ENCODE results near the gene CIT. TPM values are rescaled to one million over a fixed set of nuclear protein-coding genes. Genes with fewer than 3 reads are reported as not detected.
A peak's percentile ranks its signal among the peaks of the same experiment; 100 is the strongest.
"Not testable (repeated sequence)": the region's sequence is repeated elsewhere in the genome, so short reads cannot be mapped to it uniquely, and the experiment has no call there.

CIT gene
- total RNA-seq, 1 donor from 2014 or later: 29.3 TPM

- peaks cover 39% of the 10 kb centered on the region for H3K27me3 Mint-ChIP-seq (ENCODE audit: low read depth)
- no peak overlapping the region for H3K4me3 Mint-ChIP-seq
- H3K27ac Mint-ChIP-seq: no peak overlapping the region
- no peak for DNase-seq (ENCODE audit: low spot score in 2 of 2, unreplicated experiment in 2 of 2)
- TF ChIP-seq CTCF (IDR thresholded peaks at IDR 0.05; ENCODE audit: unreplicated experiment): no peak
- H3K4me1 Mint-ChIP-seq: peaks cover 23% of the 10 kb centered on the region
- no peaks in the 10 kb centered on the region for H3K9me3 Mint-ChIP-seq
- H3K36me3 Mint-ChIP-seq: no peaks in the 10 kb centered on the region
These were observed 211.8 kb downstream of the CIT start for GRCh38 chr12:119665164-119665929.

GRCh38 chr12:119664642-119665041, 212.5 kb downstream of the CIT start:
- Mint-ChIP-seq H3K4me3 (no peak overlapping the region), H3K27me3 (ENCODE audit: low read depth) (peaks cover 45% of the 10 kb centered on the region), H3K27ac (no peak overlapping the region), H3K9me3 (no peaks in the 10 kb centered on the region), H3K4me1 (peaks cover 16% of the 10 kb centered on the region), H3K36me3 (no peaks in the 10 kb centered on the region)
- no peak for TF ChIP-seq CTCF (IDR thresholded peaks at IDR 0.05; ENCODE audit: unreplicated experiment)
- no peak for DNase-seq (ENCODE audit: low spot score in 2 of 2, unreplicated experiment in 2 of 2)

- Mint-ChIP-seq H3K9me3 (no peaks in the 10 kb centered on the region), H3K4me1 (peaks cover under 1% of the 10 kb centered on the region), H3K36me3 (no peaks in the 10 kb centered on the region), H3K27me3 (ENCODE audit: low read depth) (peaks cover 47% of the 10 kb centered on the region), H3K4me3 (no peak overlapping the region), H3K27ac (no peak overlapping the region)
- TF ChIP-seq CTCF (IDR thresholded peaks at IDR 0.05; ENCODE audit: unreplicated experiment): no peak
- DNase-seq (ENCODE audit: low spot score in 2 of 2, unreplicated experiment in 2 of 2): no peak
These were observed 215.2 kb downstream of the CIT start for GRCh38 chr12:119661882-119662281.

- H3K27me3 Mint-ChIP-seq (ENCODE audit: low read depth): peaks cover 46% of the 10 kb centered on the region
- no peaks in the 10 kb centered on the region for H3K4me1 Mint-ChIP-seq
- no peaks in the 10 kb centered on the region for H3K36me3 Mint-ChIP-seq
- no peak for TF ChIP-seq CTCF (IDR thresholded peaks at IDR 0.05; ENCODE audit: unreplicated experiment)
- no peaks in the 10 kb centered on the region for H3K9me3 Mint-ChIP-seq
- DNase-seq (ENCODE audit: low spot score in 2 of 2, unreplicated experiment in 2 of 2): no peak
- no peak overlapping the region for H3K27ac Mint-ChIP-seq
- no peak overlapping the region for H3K4me3 Mint-ChIP-seq
These were observed 217.0 kb downstream of the CIT start for GRCh38 chr12:119660076-119660475.

GRCh38 chr12:119659289-119659897, 217.7 kb downstream of the CIT start:
- no peaks in the 10 kb centered on the region for H3K4me1 Mint-ChIP-seq
- no peaks in the 10 kb centered on the region for H3K9me3 Mint-ChIP-seq
- peak; percentile 70 for TF ChIP-seq CTCF (IDR thresholded peaks at IDR 0.05; ENCODE audit: unreplicated experiment)

GRCh38 chr12:119658166-119658565, 219.0 kb downstream of the CIT start:
- not testable (repeated sequence) for H3K4me3 Mint-ChIP-seq; H3K4me1 Mint-ChIP-seq; H3K36me3 Mint-ChIP-seq; DNase-seq (ENCODE audit: low spot score in 2 of 2, unreplicated experiment in 2 of 2); H3K27ac Mint-ChIP-seq
- Mint-ChIP-seq H3K27me3 (ENCODE audit: low read depth) (peaks cover 34% of the 10 kb centered on the region), H3K9me3 (peaks cover 11% of the 10 kb centered on the region)

More at GRCh38 chr12:119659289-119659897, 217.7 kb downstream of the CIT start:
- no peak for DNase-seq (ENCODE audit: low spot score in 2 of 2, unreplicated experiment in 2 of 2)
- Mint-ChIP-seq H3K4me3 (no peak overlapping the region), H3K36me3 (no peaks in the 10 kb centered on the region), H3K27ac (no peak overlapping the region), H3K27me3 (ENCODE audit: low read depth) (peaks cover 43% of the 10 kb centered on the region)

- not testable (repeated sequence) for H3K4me1 Mint-ChIP-seq; H3K36me3 Mint-ChIP-seq; DNase-seq (ENCODE audit: low spot score in 2 of 2, unreplicated experiment in 2 of 2); H3K4me3 Mint-ChIP-seq; H3K27ac Mint-ChIP-seq
- H3K9me3 Mint-ChIP-seq: peaks cover 20% of the 10 kb centered on the region
- peaks cover 27% of the 10 kb centered on the region for H3K27me3 Mint-ChIP-seq (ENCODE audit: low read depth)
These were observed 220.1 kb downstream of the CIT start for GRCh38 chr12:119657001-119657400.

All from mesothelial cell of epicardium (in vitro differentiated cells).